Keratinocyte (primary cell): Measurements from ENCODE around the gene FAM20C. TPM values are rescaled to one million over a fixed set of nuclear protein-coding genes. Genes with fewer than 3 reads are reported as not detected.

Experiments
- DNase-seq: peaks from one replicate; pipeline ENCODE4 v3.0.0-alpha.2; 2011; ENCODE audit warnings: low read depth, missing footprints, low spot score
- FAIRE-seq: peaks from 2 replicates; lab custom pipeline; 2011; peaks lifted over from hg19 to GRCh38; lab: Jason Lieb, UNC
- H2AFZ ChIP-seq: 2 replicates; pipeline ENCODE4 v1.6.0; 2012; ENCODE audit warnings: low read length, control low read depth, inconsistent platforms; ENCODE audit not compliant: control insufficient read depth
- H3K27ac ChIP-seq: 2 replicates; pipeline ENCODE4 v1.5.1; 2011; ENCODE audit warnings: low read length; ENCODE audit not compliant: control insufficient read depth, insufficient read depth
- H3K27me3 ChIP-seq: 3 replicates; pipeline ENCODE4 v1.6.0; 2011; ENCODE audit warnings: low read length; ENCODE audit not compliant: control insufficient read depth, insufficient read depth; ENCODE audit errors: extremely low read depth
- H3K36me3 ChIP-seq, 2 experiments: 2 replicates in 1 of 2; 3 replicates in 1 of 2; pipeline ENCODE4 v1.5.1; 2011; ENCODE audit warnings: low read length in 2 of 2, mild to moderate bottlenecking in 1 of 2; ENCODE audit not compliant: control insufficient read depth in 2 of 2, insufficient read depth in 2 of 2; ENCODE audit errors: extremely low read depth in 1 of 2
- H3K4me1 ChIP-seq: 3 replicates; pipeline ENCODE4 v1.5.1; 2011; ENCODE audit warnings: low read length; ENCODE audit not compliant: control insufficient read depth, insufficient read depth; ENCODE audit errors: extremely low read depth
- H3K4me2 ChIP-seq: 3 replicates; pipeline ENCODE4 v1.6.0; 2011; ENCODE audit warnings: low read depth, low read length; ENCODE audit not compliant: control insufficient read depth, insufficient read depth; ENCODE audit errors: extremely low read depth
- H3K4me3 ChIP-seq, 3 experiments: fragments of 200-600 bp in 1 of 3; sonication (generic) in 1 of 3; 2 replicates in 2 of 3; 3 replicates in 1 of 3; pipeline ENCODE4 v1.5.1; 2011 to 2016; ENCODE audit warnings: low read length in 3 of 3, mild to moderate bottlenecking in 3 of 3, control low read depth in 2 of 3, inconsistent platforms in 1 of 3, low read depth in 1 of 3, mixed read lengths in 1 of 3, mixed run types in 1 of 3, moderate library complexity in 1 of 3; ENCODE audit not compliant: control insufficient read depth in 2 of 3, insufficient read depth in 2 of 3; ENCODE audit errors: extremely low read depth in 1 of 3
- H3K79me2 ChIP-seq: 2 replicates; pipeline ENCODE4 v1.6.0; 2012; ENCODE audit warnings: low read length; ENCODE audit not compliant: control insufficient read depth, insufficient read depth
- H3K9ac ChIP-seq: 3 replicates; pipeline ENCODE4 v1.6.0; 2011; ENCODE audit warnings: low read length; ENCODE audit not compliant: control insufficient read depth, insufficient read depth; ENCODE audit errors: extremely low read depth
- H3K9me1 ChIP-seq: 3 replicates; pipeline ENCODE4 v1.6.0; 2011; ENCODE audit warnings: low read length; ENCODE audit not compliant: control insufficient read depth, insufficient read depth; ENCODE audit errors: extremely low read depth
- H3K9me3 ChIP-seq: 2 replicates; pipeline ENCODE4 v1.5.1; 2012; ENCODE audit warnings: low read depth, low read length; ENCODE audit not compliant: control insufficient read depth
- H4K20me1 ChIP-seq: 3 replicates; pipeline ENCODE4 v1.6.0; 2011; ENCODE audit warnings: low read length; ENCODE audit not compliant: control insufficient read depth, insufficient read depth; ENCODE audit errors: extremely low read depth
- EZH2 ChIP-seq: IDR thresholded peaks from one replicate; pipeline ENCODE4 v1.6.1; 2012; ENCODE audit warnings: inconsistent platforms, mild to moderate bottlenecking, low read length, moderate library complexity
- dilution Hi-C: fragments of 300-500 bp; cut with MboI; formaldehyde crosslinking; loops from one replicate; pipeline ENCODE4 v1.7.0; 2020; ENCODE audit warnings: low sequenced_read_pairs; ENCODE audit not compliant: extremely low pct_ligation_motif_present
- polyA plus RNA-seq, 5 experiments: library from polyadenylated mRNA; depleted of rRNA in 3 of 5; stranded (reverse) in 3 of 5; stranded (forward) in 1 of 5; unstranded in 1 of 5; fragments of >200 nt; gene quantifications; 1 replicate in 1 of 5; 2 replicates in 3 of 5; 3 replicates in 1 of 5; pipeline versions ENCODE4 v1.2.1 to v1.2.3, GENCODE V29; 2011 to 2012; ENCODE audit warnings: missing spikeins in 2 of 5, low read depth in 1 of 5, low replicate concordance in 1 of 5
- TF ChIP-seq, protein P1 (sequence below), 3 experiments: IDR thresholded peaks in 1 of 3; conservative IDR thresholded peaks in 1 of 3; optimal IDR thresholded peaks in 1 of 3; 2 replicates in 2 of 3; 3 replicates in 1 of 3; pipeline versions ENCODE3 to v1.5.1; 2011; ENCODE audit warnings: low read length in 3 of 3, mild to moderate bottlenecking in 3 of 3, moderate library complexity in 2 of 3, control low read depth in 1 of 3, inconsistent platforms in 1 of 3; ENCODE audit not compliant: insufficient read depth in 2 of 3; ENCODE audit errors: extremely low read depth in 1 of 3

The FAM20C gene
- polyA plus RNA-seq, 1 donor (not counting 4 experiments of a cell fraction or from before 2014, with no cell fraction given): 3.8 TPM

DNA sequence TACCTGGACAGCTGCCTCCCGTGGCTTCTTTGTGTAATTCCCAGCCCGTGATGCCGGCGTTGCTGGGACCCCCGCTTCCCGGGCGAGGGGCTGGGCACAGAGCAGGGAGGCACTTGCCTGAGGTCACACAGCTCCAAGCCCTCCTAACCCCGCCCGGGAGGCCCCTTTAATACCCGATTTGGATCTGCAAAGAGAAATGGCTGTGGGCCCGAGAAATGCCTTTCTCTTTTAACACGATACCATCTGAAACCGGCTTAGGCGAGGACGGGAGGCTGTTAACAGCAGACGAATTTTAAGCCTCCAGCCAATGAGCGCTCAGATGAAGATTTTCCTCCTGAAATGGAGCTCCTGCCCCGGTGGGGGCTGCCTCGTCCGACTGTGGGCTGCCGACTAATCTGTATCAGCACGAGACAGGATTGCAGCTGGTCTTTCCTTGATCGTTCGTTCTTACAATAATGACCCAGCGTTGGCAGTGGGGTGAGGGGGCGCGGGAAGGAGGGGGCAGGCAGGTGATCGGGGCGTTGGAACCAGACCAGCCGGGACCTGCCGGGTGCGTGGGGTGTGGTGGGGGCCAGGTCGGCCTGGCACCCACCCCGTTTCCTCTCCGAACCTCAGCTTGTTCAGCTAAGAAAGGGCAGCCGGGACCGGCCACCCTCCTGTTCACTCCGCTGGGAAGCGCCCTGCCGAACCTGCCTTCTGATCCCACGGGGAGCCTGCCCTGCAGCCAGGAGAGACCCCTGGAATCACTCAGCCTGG is 61.4 kb downstream of the FAM20C start:
- Histone ChIP-seq H4K20me1 (no peaks in the 10 kb centered on the region), H3K9ac (no peak overlapping the region), H3K79me2 (no peaks in the 10 kb centered on the region), H2AFZ (no peak overlapping the region), H3K9me3 (no peaks in the 10 kb centered on the region), H3K36me3 (peaks cover 0 to 6% of the 10 kb centered on the region in 2 experiments), H3K4me2 (no peak overlapping the region), H3K4me3 (no peak overlapping the region), H3K27ac (no peak overlapping the region), H3K4me1 (no peaks in the 10 kb centered on the region), H3K27me3 (no peaks in the 10 kb centered on the region), H3K9me1 (no peaks in the 10 kb centered on the region)
- DNase-seq (no peak), FAIRE-seq (no peak)
- TF ChIP-seq, protein P1, sequence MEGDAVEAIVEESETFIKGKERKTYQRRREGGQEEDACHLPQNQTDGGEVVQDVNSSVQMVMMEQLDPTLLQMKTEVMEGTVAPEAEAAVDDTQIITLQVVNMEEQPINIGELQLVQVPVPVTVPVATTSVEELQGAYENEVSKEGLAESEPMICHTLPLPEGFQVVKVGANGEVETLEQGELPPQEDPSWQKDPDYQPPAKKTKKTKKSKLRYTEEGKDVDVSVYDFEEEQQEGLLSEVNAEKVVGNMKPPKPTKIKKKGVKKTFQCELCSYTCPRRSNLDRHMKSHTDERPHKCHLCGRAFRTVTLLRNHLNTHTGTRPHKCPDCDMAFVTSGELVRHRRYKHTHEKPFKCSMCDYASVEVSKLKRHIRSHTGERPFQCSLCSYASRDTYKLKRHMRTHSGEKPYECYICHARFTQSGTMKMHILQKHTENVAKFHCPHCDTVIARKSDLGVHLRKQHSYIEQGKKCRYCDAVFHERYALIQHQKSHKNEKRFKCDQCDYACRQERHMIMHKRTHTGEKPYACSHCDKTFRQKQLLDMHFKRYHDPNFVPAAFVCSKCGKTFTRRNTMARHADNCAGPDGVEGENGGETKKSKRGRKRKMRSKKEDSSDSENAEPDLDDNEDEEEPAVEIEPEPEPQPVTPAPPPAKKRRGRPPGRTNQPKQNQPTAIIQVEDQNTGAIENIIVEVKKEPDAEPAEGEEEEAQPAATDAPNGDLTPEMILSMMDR (optimal IDR thresholded peaks at IDR 0.05 in 1 of 3, IDR thresholded peaks at IDR 0.05 in 1 of 3, conservative IDR thresholded peaks at IDR 0.05 in 1 of 3; ENCODE audit: extremely low read depth in 1 of 3, insufficient read depth in 2 of 3, low read length in 3 of 3): no peak
- no peak for TF ChIP-seq EZH2
- dilution Hi-C loops: no loop called here

DNA sequence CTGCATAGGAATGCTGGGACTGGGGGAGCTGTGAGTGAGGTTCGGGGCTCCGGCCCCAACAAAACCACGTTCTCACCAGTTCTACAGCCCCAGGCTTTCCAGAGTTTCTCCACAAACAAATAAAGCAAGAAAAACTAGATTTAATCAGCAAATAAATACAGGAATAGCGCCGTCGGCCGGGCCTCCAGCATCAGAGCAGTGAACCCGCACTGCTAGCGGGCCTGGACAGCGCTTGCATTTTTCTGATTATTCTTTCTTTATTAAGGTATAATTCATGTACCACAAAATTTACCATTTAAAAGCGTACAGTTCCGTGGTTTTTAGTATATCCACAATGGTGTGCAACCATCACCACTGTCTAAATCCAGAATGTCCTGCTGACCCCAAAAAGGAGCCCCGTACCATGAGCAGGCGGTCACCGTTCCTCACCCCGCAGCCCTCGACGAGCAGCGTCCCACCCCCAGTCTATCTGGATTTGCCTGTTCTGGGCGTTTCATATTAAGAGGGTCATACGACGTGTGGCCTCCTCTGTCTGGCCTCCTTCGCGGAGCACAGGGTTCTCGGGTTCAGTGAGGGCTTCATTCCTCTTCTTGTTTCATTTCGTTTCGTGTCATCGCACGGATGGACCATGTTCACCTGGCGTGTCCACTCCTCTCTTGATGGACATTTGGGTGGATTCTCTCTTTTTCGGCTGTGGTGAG is 62.1 kb downstream of the FAM20C start:
- Histone ChIP-seq H3K9me3 (no peaks in the 10 kb centered on the region), H3K9ac (no peak overlapping the region), H4K20me1 (no peaks in the 10 kb centered on the region), H2AFZ (no peak overlapping the region), H3K4me2 (no peak overlapping the region), H3K27me3 (no peaks in the 10 kb centered on the region), H3K79me2 (no peaks in the 10 kb centered on the region), H3K27ac (no peak overlapping the region), H3K36me3 (peaks cover 0 to 8% of the 10 kb centered on the region in 2 experiments), H3K4me1 (no peaks in the 10 kb centered on the region), H3K9me1 (no peaks in the 10 kb centered on the region), H3K4me3 (no peak overlapping the region)
- FAIRE-seq (no peak), DNase-seq (no peak)
- TF ChIP-seq EZH2: no peak
- TF ChIP-seq, protein P1 (optimal IDR thresholded peaks at IDR 0.05 in 1 of 3, IDR thresholded peaks at IDR 0.05 in 1 of 3, conservative IDR thresholded peaks at IDR 0.05 in 1 of 3; ENCODE audit: extremely low read depth in 1 of 3, insufficient read depth in 2 of 3, low read length in 3 of 3): no peak
- dilution Hi-C loops: no loop called here
